CD14-positive monocyte (primary cell): ENCODE data around the gene FMO1. TPM values are rescaled to one million over a fixed set of nuclear protein-coding genes. Genes with fewer than 3 reads are reported as not detected.

Experiments used
- DNase-seq, 3 donors: peaks; one replicate each; pipeline ENCODE4 v3.0.0-alpha.2; 2011 to 2022
- H2AFZ ChIP-seq: 2 replicates; pipeline ENCODE4 v1.6.0; 2012; ENCODE audit warnings: mild to moderate bottlenecking, low read depth, low read length, inconsistent platforms; ENCODE audit not compliant: insufficient read depth, poor library complexity, severe bottlenecking
- H3K27ac ChIP-seq, 2 donors: 1 replicate in 1 of 2; 2 replicates in 1 of 2; pipeline ENCODE4 v1.5.1; 2012 to 2013; ENCODE audit warnings: low read length in 2 of 2, control low read depth in 1 of 2, inconsistent platforms in 1 of 2, low read depth in 1 of 2, mild to moderate bottlenecking in 1 of 2
- H3K27me3 ChIP-seq, 2 donors: one replicate each; pipeline versions ENCODE4 v1.6.0 to v1.6.1; 2011 to 2013; ENCODE audit warnings: low read length in 2 of 2; ENCODE audit not compliant: control insufficient read depth in 2 of 2, insufficient read depth in 2 of 2
- H3K36me3 ChIP-seq, 2 donors: replicated peaks in 1 of 2; 1 replicate in 1 of 2; 2 replicates in 1 of 2; pipeline versions ENCODE4 v1.5.1 to v1.6.1; 2012 to 2013; ENCODE audit warnings: low read length in 2 of 2, control low read depth in 1 of 2, inconsistent platforms in 1 of 2, mild to moderate bottlenecking in 1 of 2; ENCODE audit not compliant: insufficient read depth in 2 of 2, control insufficient read depth in 1 of 2
- H3K4me1 ChIP-seq, 2 donors: 1 replicate in 1 of 2; 2 replicates in 1 of 2; pipeline versions ENCODE4 v1.5.1 to v1.6.1; 2012 to 2013; ENCODE audit warnings: low read length in 2 of 2, control low read depth in 1 of 2, inconsistent platforms in 1 of 2, mild to moderate bottlenecking in 1 of 2, moderate library complexity in 1 of 2; ENCODE audit not compliant: insufficient read depth in 2 of 2, control insufficient read depth in 1 of 2
- H3K4me2 ChIP-seq: replicated peaks from 2 replicates; pipeline ENCODE3; 2012; ENCODE audit warnings: low read length, moderate library complexity, mild to moderate bottlenecking; ENCODE audit not compliant: poor library complexity, severe bottlenecking; ENCODE audit errors: extremely low read depth
- H3K4me3 ChIP-seq, 3 experiments: fragments of 200-600 bp in 1 of 3; sonication (generic) in 1 of 3; replicated peaks in 1 of 3; 1 replicate in 2 of 3; 2 replicates in 1 of 3; pipeline ENCODE4 v1.5.1; 2011 to 2013; ENCODE audit warnings: low read length in 3 of 3, mild to moderate bottlenecking in 3 of 3, control low read depth in 2 of 3, low read depth in 2 of 3, inconsistent platforms in 1 of 3, moderate library complexity in 1 of 3
- H3K79me2 ChIP-seq: 2 replicates; pipeline ENCODE4 v1.6.0; 2012; ENCODE audit warnings: mild to moderate bottlenecking, control low read depth, inconsistent platforms, low read length, moderate library complexity; ENCODE audit not compliant: insufficient read depth
- H3K9ac ChIP-seq: 2 replicates; pipeline ENCODE4 v1.6.0; 2017; ENCODE audit warnings: low read length, mild to moderate bottlenecking; ENCODE audit not compliant: insufficient read depth, poor library complexity, severe bottlenecking
- H3K9me3 ChIP-seq, 2 donors: replicated peaks in 1 of 2; 1 replicate in 1 of 2; 2 replicates in 1 of 2; pipeline versions ENCODE4 v1.5.1 to v1.6.1; 2012 to 2013; ENCODE audit warnings: low read length in 2 of 2, control low read depth in 1 of 2; ENCODE audit not compliant: control insufficient read depth in 1 of 2, insufficient read depth in 1 of 2
- H4K20me1 ChIP-seq: 2 replicates; pipeline ENCODE4 v1.6.0; 2012; ENCODE audit warnings: mild to moderate bottlenecking, low read length, control low read depth, moderate library complexity; ENCODE audit not compliant: insufficient read depth
- H3K27ac Mint-ChIP-seq, 7 donors: one replicate each; pipeline ENCODE4 v1.8.0; 2020; ENCODE audit warnings: mild to moderate bottlenecking in 7 of 7, mixed read lengths in 7 of 7, moderate library complexity in 6 of 7, inconsistent platforms in 2 of 7
- H3K27me3 Mint-ChIP-seq, 3 donors: one replicate each; pipeline ENCODE4 v1.8.0; 2021 to 2022; ENCODE audit warnings: low read depth in 3 of 3, mild to moderate bottlenecking in 3 of 3, mixed read lengths in 3 of 3, moderate library complexity in 3 of 3, inconsistent platforms in 1 of 3
- H3K36me3 Mint-ChIP-seq, 2 donors: one replicate each; pipeline ENCODE4 v1.8.0; 2020; ENCODE audit warnings: mixed read lengths in 2 of 2, inconsistent platforms in 1 of 2, mild to moderate bottlenecking in 1 of 2
- H3K4me1 Mint-ChIP-seq: one replicate; pipeline ENCODE4 v1.8.0; 2020; ENCODE audit warnings: mild to moderate bottlenecking, mixed read lengths
- H3K4me3 Mint-ChIP-seq, 2 donors: one replicate each; pipeline ENCODE4 v1.8.0; 2020; ENCODE audit warnings: mild to moderate bottlenecking in 2 of 2, mixed read lengths in 2 of 2, moderate library complexity in 1 of 2
- H3K9me3 Mint-ChIP-seq, 7 donors: one replicate each; pipeline ENCODE4 v1.8.0; 2020 to 2022; ENCODE audit warnings: mixed read lengths in 7 of 7, mild to moderate bottlenecking in 6 of 7, moderate library complexity in 6 of 7, inconsistent platforms in 2 of 7
- WGBS: methylation state at CpG from one replicate; pipeline ENCODE4 v1.1.5; 2013; ENCODE audit warnings: missing lambda C conversion rate; ENCODE audit not compliant: insufficient coverage; 5-methylcytosine and 5-hydroxymethylcytosine counted together
- intact Hi-C, 2 donors: fragments of 100-400 bp; cut with micrococcal nuclease; formaldehyde crosslinking; loops; one replicate each; pipeline versions ENCODE4 v1.15.0 to v1.15.1; 2023
- polyA plus RNA-seq, 3 donors: library from polyadenylated mRNA; depleted of rRNA in 1 of 3; unstranded in 2 of 3; stranded (reverse) in 1 of 3; fragments of 300-500 nt in 2 of 3; fragments of >200 nt in 1 of 3; fragmentation: Illumina TruSeq in 2 of 3; gene quantifications; 1 replicate in 2 of 3; 2 replicates in 1 of 3; pipeline ENCODE4 v1.2.3, GENCODE V29; 2012 to 2021
- TF ChIP-seq, protein P1 (sequence below): fragments of 200-600 bp; IDR thresholded peaks from one replicate; pipeline ENCODE4 v1.8.0; 2022; ENCODE audit warnings: antibody characterized with exemption, mild to moderate bottlenecking

Gene FMO1
- polyA plus RNA-seq, 3 donors: not detected

DNA sequence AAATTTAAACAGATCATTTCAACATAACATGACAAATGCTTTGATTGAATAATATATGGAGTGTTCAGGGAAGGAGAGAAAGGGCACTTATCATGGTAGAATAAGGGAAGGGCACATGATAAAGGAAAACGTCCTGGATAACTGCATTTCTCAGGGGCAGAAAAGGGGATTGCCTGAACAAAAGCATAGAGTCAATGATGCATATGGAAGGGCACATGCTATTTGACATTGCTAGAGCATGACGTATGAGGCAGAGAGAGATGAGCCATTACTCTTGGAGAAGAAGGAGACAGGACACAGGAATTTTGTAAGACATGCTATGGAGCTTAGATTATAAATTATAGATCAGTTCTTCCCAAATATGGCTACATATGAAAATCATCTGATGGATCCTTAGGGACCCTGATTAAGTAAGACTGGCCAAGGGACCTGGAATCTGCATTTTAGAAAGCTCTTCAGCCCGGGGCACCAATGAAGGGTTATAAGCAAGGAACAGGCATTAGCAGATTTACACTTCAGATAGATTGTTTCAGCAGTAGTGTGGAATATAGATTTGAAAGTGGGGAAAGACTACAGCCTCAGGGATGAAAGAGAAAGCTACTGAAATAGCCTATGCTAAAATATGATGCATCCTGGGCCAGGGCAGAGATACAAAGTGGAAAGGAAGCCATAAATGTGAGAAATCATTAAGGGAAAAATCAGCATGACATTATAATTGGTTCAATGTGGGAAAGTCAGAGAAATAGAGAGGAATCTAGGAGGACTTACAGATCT lies 41.9 kb upstream of the FMO1 start:
- no peaks in the 10 kb centered on the region for H3K36me3 ChIP-seq
- intact Hi-C loops: no loop called here
- Mint-ChIP-seq H3K9me3 (peaks cover 0 to 3% (median 0%) of the 10 kb centered on the region in 7 donors), H3K36me3 (no peaks in the 10 kb centered on the region), H3K27ac (no peak overlapping the region), H3K4me1 (no peaks in the 10 kb centered on the region), H3K27me3 (peaks cover 6 to 16% (median 6%) of the 10 kb centered on the region in 3 donors), H3K4me3 (peak overlapping the region in 1 of 2 donors; percentile 1)
- TF ChIP-seq, protein P1, sequence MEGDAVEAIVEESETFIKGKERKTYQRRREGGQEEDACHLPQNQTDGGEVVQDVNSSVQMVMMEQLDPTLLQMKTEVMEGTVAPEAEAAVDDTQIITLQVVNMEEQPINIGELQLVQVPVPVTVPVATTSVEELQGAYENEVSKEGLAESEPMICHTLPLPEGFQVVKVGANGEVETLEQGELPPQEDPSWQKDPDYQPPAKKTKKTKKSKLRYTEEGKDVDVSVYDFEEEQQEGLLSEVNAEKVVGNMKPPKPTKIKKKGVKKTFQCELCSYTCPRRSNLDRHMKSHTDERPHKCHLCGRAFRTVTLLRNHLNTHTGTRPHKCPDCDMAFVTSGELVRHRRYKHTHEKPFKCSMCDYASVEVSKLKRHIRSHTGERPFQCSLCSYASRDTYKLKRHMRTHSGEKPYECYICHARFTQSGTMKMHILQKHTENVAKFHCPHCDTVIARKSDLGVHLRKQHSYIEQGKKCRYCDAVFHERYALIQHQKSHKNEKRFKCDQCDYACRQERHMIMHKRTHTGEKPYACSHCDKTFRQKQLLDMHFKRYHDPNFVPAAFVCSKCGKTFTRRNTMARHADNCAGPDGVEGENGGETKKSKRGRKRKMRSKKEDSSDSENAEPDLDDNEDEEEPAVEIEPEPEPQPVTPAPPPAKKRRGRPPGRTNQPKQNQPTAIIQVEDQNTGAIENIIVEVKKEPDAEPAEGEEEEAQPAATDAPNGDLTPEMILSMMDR: no peak
- H3K27me3 ChIP-seq: peaks cover 2 to 4% of the 10 kb centered on the region in 2 donors
- no peak for DNase-seq
- no peaks in the 10 kb centered on the region for H3K9me3 ChIP-seq
- H3K4me3 ChIP-seq: no peak overlapping the region
- no peaks in the 10 kb centered on the region for H4K20me1 ChIP-seq
- no peaks in the 10 kb centered on the region for H3K79me2 ChIP-seq
- 85% methylated on average over 2 of the region's 3 CpGs for WGBS
- no peak overlapping the region for H3K27ac ChIP-seq
- H2AFZ ChIP-seq: no peak overlapping the region
- H3K4me2 ChIP-seq: no peak overlapping the region
- no peak overlapping the region for H3K9ac ChIP-seq
- H3K4me1 ChIP-seq: no peaks in the 10 kb centered on the region

DNA sequence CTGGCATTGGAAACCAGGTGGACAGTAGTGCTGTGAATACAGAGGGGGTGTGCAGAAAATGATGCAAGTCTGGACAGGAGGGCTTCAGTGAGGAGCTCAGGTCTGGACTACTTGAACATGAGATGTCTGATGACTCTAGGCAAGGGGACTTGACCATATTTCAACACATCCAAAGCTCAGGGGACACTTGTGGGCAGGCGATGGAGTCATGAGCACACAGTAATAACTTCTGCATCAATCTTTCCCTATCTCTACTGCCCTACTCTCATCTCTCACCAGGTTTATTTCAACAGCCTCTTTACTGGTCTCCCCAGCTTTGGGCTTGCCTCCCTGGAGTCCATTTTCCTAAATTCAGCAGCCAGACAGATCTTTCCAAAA lies 41.3 kb upstream of the FMO1 start:
- Histone ChIP-seq H3K4me2 (no peak overlapping the region), H3K9me3 (no peaks in the 10 kb centered on the region), H3K27ac (no peak overlapping the region), H3K4me3 (no peak overlapping the region), H3K27me3 (peaks cover 2 to 4% of the 10 kb centered on the region in 2 donors), H4K20me1 (no peaks in the 10 kb centered on the region), H3K36me3 (no peaks in the 10 kb centered on the region), H2AFZ (no peak overlapping the region), H3K4me1 (no peaks in the 10 kb centered on the region), H3K9ac (no peak overlapping the region), H3K79me2 (no peaks in the 10 kb centered on the region)
- DNase-seq: no peak
- no peaks in the 10 kb centered on the region for H3K36me3 Mint-ChIP-seq
- H3K4me3 Mint-ChIP-seq: peak overlapping the region in 1 of 2 donors; percentile 1
- TF ChIP-seq, protein P1: no peak
- no peak overlapping the region for H3K27ac Mint-ChIP-seq
- peaks cover 0 to 3% (median 0%) of the 10 kb centered on the region in 7 donors for H3K9me3 Mint-ChIP-seq
- H3K27me3 Mint-ChIP-seq: peaks cover 6 to 13% (median 6%) of the 10 kb centered on the region in 3 donors
- H3K4me1 Mint-ChIP-seq: no peaks in the 10 kb centered on the region
- WGBS: 100% methylated on average over 1 of the region's 1 CpG
- intact Hi-C loops: no loop called here
